HG03280 (cell line): ENCODE measurements around the gene ATXN2L.

Experiments used
- ATAC-seq: cut with Tn5 transposase; IDR thresholded peaks from one replicate; pipeline ENCODE4 v1.9.1; 2021; ENCODE audit warnings: mild to moderate bottlenecking, moderate library complexity; ENCODE audit not compliant: unreplicated experiment

ATXN2L gene

GRCh38 chr16:28883221-28883996 is 60.6 kb downstream of the ATXN2L start:
- no peak for ATAC-seq

- ATAC-seq: no peak
Observed at GRCh38 chr16:28884045-28884444, 61.2 kb downstream of the ATXN2L start.
